RWPE1 (cell line): ENCODE results near the gene DPP7.
A peak's percentile ranks its signal among the peaks of the same experiment; 100 is the strongest.

Experiments
- CTCF ChIA-PET: fragments of 350-600 bp; sonication (Branson Sonifier 250); formaldehyde crosslinking; extraction: SDS; loops from one replicate; lab custom pipeline; 2021; lab: Yijun Ruan, JAX
- POLR2A ChIA-PET: fragments of 400-600 bp; formaldehyde crosslinking; extraction: SDS; loops from one replicate; lab custom pipeline; 2020; ENCODE audit warnings: antibody characterized with exemption; ENCODE audit not compliant: low non-redundant PET; lab: Yijun Ruan, JAX
- DNase-seq: peaks from one replicate; pipeline ENCODE4 v3.0.0; 2012; ENCODE audit warnings: low spot score
- H3K27ac ChIP-seq: fragments of 450-650 bp; 2 replicates; pipeline ENCODE4 v1.5.1; 2017
- CTCF ChIP-seq: fragments of 450-650 bp; conservative IDR thresholded peaks from 2 replicates; pipeline ENCODE4 v1.5.1; 2017; ENCODE audit warnings: low read depth, mild to moderate bottlenecking

The DPP7 gene

GRCh38 chr9:137069508-137070091, 44.9 kb downstream of the DPP7 start:
- no peak for TF ChIP-seq CTCF
- H3K27ac ChIP-seq: peak overlapping the region; percentile 85
- no peak for DNase-seq
- CTCF ChIA-PET: interaction anchor here (0.7 to 6.0 kb wide), 12 partner anchors 10 to 226 kb away, joined by 3 to 76 read pairs (median 5); partner anchors contain the start of genes ABCA2, MAN1B1 and NPDC1
- POLR2A ChIA-PET: interaction anchor here (0.5 to 2.4 kb wide), 4 partner anchors 14 to 45 kb away, joined by 3 to 15 read pairs (median 4); partner anchors contain the start of gene MAN1B1

GRCh38 chr9:137068539-137069507, 45.7 kb downstream of the DPP7 start:
- CTCF ChIA-PET: interaction anchor here (0.7 to 6.0 kb wide), 17 partner anchors 8 to 226 kb away, joined by 3 to 76 read pairs (median 10); partner anchors contain the start of genes ABCA2, MAN1B1, NPDC1 and UAP1L1
- POLR2A ChIA-PET: interaction anchor here (0.5 to 2.4 kb wide), 3 partner anchors 14 to 46 kb away, joined by 3 to 15 read pairs (median 4); partner anchors contain the start of gene MAN1B1
- H3K27ac ChIP-seq: peak overlapping the region; percentile 85
- no peak for DNase-seq
- TF ChIP-seq CTCF: no peak

- ChIA-PET CTCF (interaction anchor here (0.5 to 6.0 kb wide), 22 partner anchors 9 to 881 kb away, joined by 3 to 76 read pairs (median 7); partner anchors contain the start of genes DPP7, NPDC1 and UAP1L1), POLR2A (interaction anchor here (0.7 to 1.0 kb wide), 2 partner anchors 12 to 121 kb away, joined by 3 to 6 read pairs; no protein-coding TSS in a partner anchor)
- peak overlapping the region; percentile 85 for H3K27ac ChIP-seq
- peak; percentile 90 for DNase-seq
- TF ChIP-seq CTCF: peak; percentile 97
Measured at GRCh38 chr9:137067860-137068538, 46.5 kb downstream of the DPP7 start.

- no peak for DNase-seq
- ChIA-PET CTCF (interaction anchor here (0.7 to 5.8 kb wide), 7 partner anchors 11 to 88 kb away, joined by 3 to 76 read pairs (median 5); partner anchors contain the start of genes DPP7, MAN1B1 and NPDC1), POLR2A (interaction anchor here (1.1 kb wide), 1 partner anchor 339 kb away, joined by 7 read pairs; no protein-coding TSS in a partner anchor)
- no peak for TF ChIP-seq CTCF
- H3K27ac ChIP-seq: peak overlapping the region; percentile 85
Measured at GRCh38 chr9:137066096-137066861, 48.3 kb downstream of the DPP7 start.

GRCh38 chr9:137065336-137065967, 49.1 kb downstream of the DPP7 start:
- ChIA-PET POLR2A (interaction anchor here (0.5 kb wide), 2 partner anchors 10 to 21 kb away, joined by 4 to 6 read pairs; no protein-coding TSS in a partner anchor), CTCF (interaction anchor here (1.0 to 5.8 kb wide), 4 partner anchors 16 to 37 kb away, joined by 3 to 76 read pairs (median 18); partner anchors contain the start of genes ABCA2 and NPDC1)
- peak overlapping the region; percentile 85 for H3K27ac ChIP-seq
- no peak for DNase-seq
- TF ChIP-seq CTCF: no peak
